Left colon (tissue), 2 donors: ENCODE data around the gene GJD3. TPM values are rescaled to one million over a fixed set of nuclear protein-coding genes. Genes with fewer than 3 reads are reported as not detected.

Experiments
- ATAC-seq: fragments of 200-7000 bp; cut with Tn5 transposase; one replicate; pipeline ENCODE4 v1.9.1; 2020; ENCODE audit warnings: mild to moderate bottlenecking, moderate library complexity
- DNase-seq, 2 donors: peaks; one replicate each; pipeline ENCODE4 v3.0.0-alpha.2; 2020
- intact Hi-C, 2 donors: fragments of 100-400 bp; cut with DNase I in 1 of 2; cut with micrococcal nuclease in 1 of 2; formaldehyde crosslinking; loops; one replicate each; pipeline versions ENCODE4 v1.11.2 to v1.14.0; 2022; cut with DNase I, micrococcal nuclease
- total RNA-seq, 2 donors: library from RNA; stranded (reverse); fragmentation: NEBNext Ultra II Directional; extraction: Animal tissue kit (Norgen Biotek cat#: 25700); gene quantifications; one replicate each; pipeline ENCODE4 v1.2.1, GENCODE V29; 2021
- donor health status: DM: no; HTN: no; CAD: no.
- donor health status: DM: yes; HTN: yes; CAD: no.

The GJD3 gene
- total RNA-seq, 2 donors from 2014 or later: 0.34 to 0.81 TPM

GRCh38 chr17:40330850-40331470, 33.6 kb downstream of the GJD3 start:
- DNase-seq (no peak), ATAC-seq (no peak)
- intact Hi-C loops: no loop called here

GRCh38 chr17:40329839-40330794, 34.4 kb downstream of the GJD3 start:
- DNase-seq (peak in 1 of 2 donors; percentile 43), ATAC-seq (no peak)
- intact Hi-C loops: no loop called here

- intact Hi-C loops: no loop called here
- no peak for ATAC-seq
- DNase-seq: no peak
Measured at GRCh38 chr17:40328386-40328766, 36.2 kb downstream of the GJD3 start.

DNA sequence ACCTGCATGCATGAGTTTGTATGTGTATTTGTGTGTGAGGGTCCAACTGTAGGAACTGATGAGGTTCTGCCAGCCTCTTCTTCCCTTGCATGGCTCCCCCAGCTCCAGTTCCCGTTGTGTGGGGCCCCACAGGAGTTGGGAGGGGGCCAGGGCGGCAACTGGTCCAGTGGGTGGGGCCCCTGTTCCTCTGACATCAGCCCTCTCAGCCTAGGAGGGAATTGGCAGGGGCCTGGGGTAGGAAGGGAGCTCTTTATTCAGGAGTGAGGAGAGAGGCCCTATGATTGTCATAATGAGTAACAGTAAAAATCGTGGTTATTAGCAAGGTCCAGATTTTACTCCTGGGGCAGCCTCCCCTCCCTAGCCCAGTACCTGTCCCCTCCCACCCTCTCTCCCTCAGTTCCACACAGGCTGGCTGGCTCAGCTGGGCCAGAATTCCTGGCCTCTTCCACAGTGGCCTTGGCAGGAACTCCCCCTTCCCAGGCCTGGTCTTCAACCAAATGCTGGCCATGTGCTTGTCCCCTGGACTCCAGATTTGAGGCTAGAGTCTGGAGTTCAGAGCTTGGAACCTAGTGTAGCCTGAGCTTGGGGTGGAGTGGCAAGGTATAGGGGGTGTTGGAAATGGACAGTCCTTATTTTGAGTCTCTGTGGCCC, 36.7 kb downstream of the GJD3 start:
- intact Hi-C loops: no loop called here
- no peak for ATAC-seq
- peak in 1 of 2 donors; percentile 24 for DNase-seq

- intact Hi-C loops: no loop called here
- peak in 1 of 2 donors; percentile 11 for DNase-seq
- ATAC-seq: no peak
Measured at GRCh38 chr17:40327244-40327729, 37.2 kb downstream of the GJD3 start.

- intact Hi-C loops: no loop called here
- DNase-seq (peak in 1 of 2 donors; percentile 18), ATAC-seq (peak; percentile 38)
Measured at GRCh38 chr17:40326832-40327199, 37.7 kb downstream of the GJD3 start.

GRCh38 chr17:40326014-40326831, 38.3 kb downstream of the GJD3 start:
- DNase-seq (peak; percentile 26 to 49), ATAC-seq (peak; percentile 19)
- intact Hi-C loops: no loop called here

DNA sequence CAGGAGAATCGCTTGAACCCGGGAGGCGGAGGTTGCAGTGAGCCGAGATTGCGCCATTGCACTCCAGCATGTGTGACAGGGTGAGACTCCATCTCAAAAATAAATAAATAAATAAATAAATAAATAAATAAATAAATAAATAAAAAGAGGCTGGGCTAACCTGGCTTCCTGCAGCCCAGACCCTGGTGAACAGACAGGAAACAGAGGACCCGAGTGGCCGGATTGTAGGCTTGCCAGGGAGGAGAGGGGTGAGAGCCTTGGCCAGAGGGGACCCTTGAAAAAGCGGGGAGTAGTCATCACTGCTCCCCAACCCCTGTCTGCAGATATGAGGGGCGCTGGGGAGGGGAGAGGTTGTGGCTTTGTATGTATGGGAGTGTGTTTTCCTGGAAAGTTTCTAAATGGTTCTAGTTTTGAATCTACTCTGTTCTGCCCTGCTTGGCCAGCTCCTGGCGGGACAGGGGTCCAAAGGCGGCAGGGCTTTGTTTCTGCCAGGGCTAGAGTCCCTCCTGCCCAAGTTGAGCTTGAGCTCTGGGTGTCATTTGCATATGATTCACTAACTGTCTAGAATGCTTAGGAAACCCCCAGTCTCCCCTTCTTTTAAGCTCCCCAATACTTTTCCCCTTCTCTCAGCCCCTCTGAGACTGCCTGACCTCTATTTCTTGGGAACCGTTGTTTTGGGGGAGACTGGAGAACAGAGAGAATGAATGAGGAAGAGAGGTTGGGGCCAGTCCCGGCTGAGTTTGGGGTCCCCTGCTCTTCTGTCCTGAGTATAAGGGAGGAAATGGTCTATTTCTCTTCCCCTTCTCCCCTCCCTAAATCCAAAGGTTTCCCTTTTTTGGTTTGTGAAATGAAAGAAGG, 39.2 kb downstream of the GJD3 start:
- peak in 1 of 2 donors; percentile 32 for DNase-seq
- intact Hi-C loops: no loop called here
- no peak for ATAC-seq

GRCh38 chr17:40323391-40324381, 40.9 kb downstream of the GJD3 start:
- peak; percentile 59 to 60 for DNase-seq
- peak; percentile 17 for ATAC-seq
- intact Hi-C loops: no loop called here

GRCh38 chr17:40322358-40323315, 41.9 kb downstream of the GJD3 start:
- ATAC-seq (no peak), DNase-seq (peak; percentile 70 to 76)
- intact Hi-C loops: no loop called here

GRCh38 chr17:40321961-40322357, 42.6 kb downstream of the GJD3 start:
- intact Hi-C loops: no loop called here
- ATAC-seq (no peak), DNase-seq (peak; percentile 44 to 52)

DNA sequence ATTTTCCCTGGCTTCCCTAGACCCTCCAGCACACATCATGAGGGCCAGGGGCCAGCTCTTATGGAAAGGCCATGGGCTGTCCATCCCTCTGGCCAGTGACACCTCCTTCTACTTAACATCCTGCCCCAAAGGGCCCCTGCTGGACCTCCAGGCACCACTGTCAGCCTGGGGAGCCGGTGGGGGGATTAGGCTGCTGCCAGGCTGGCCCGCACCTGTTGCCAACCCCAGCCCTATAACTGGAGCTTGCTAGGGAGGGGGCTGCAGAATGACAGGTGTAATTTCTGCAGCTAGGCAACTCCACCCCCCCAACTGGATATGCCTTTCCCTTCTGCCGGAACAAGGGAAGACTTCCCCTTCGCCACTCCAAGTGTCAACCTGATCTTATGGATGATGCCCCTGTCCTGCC, 43.0 kb downstream of the GJD3 start:
- no peak for ATAC-seq
- DNase-seq: peak in 1 of 2 donors; percentile 29
- intact Hi-C loops: no loop called here

- intact Hi-C loops: no loop called here
- DNase-seq (peak; percentile 56 to 75), ATAC-seq (no peak)
Measured at GRCh38 chr17:40320756-40321523, 43.6 kb downstream of the GJD3 start.

DNA sequence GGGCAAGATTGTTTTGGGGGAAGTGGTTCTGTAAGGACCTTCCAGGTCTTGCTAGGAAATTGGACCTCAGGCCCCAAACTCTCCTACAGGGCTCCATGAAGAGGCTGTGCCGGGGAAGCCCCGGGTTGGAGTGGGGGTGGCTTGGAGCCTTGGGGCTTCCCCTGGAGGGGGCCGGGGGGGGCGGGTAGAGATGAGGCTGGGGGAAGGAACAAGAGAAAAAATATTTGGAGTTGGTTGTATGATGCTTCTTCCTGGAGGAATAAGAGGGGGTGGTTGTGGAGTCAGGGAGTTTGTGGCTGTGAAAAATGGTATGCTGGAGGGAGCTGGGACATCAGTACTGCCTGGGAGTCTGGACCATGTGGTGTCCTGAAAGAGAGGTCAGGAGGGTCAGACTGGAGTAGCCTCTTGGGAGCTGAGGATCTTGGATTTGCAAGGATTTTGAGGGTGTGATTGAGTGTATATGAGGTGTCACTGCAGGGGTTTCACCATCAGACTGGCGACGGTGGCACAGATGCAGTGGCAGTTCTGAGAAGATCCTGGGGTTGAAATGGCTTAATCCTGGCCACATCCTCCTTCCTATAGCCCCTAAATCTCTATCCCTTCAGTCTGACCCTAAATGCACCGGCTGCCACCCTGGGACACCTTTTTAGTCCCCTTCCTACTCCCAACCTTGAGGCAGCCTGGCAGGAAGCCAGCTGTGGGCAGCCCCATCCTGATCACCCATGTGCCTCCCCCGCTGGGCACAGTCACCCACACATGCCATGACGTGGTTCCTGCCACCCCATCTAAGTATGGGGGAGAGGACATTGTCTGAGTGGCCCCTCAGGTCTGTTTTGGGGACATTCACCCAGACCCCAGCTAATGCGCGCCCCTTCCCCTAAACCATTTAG, 44.6 kb downstream of the GJD3 start:
- ATAC-seq: no peak
- DNase-seq: peak; percentile 70 to 73
- intact Hi-C loops: no loop called here
